Effector CD4-positive, alpha-beta T cell (primary cell): ENCODE measurements around the gene PKN3.

Source experiments
- DNase-seq: peaks from one replicate; pipeline ENCODE4 v3.0.0-alpha.2; 2020

Gene PKN3

DNA sequence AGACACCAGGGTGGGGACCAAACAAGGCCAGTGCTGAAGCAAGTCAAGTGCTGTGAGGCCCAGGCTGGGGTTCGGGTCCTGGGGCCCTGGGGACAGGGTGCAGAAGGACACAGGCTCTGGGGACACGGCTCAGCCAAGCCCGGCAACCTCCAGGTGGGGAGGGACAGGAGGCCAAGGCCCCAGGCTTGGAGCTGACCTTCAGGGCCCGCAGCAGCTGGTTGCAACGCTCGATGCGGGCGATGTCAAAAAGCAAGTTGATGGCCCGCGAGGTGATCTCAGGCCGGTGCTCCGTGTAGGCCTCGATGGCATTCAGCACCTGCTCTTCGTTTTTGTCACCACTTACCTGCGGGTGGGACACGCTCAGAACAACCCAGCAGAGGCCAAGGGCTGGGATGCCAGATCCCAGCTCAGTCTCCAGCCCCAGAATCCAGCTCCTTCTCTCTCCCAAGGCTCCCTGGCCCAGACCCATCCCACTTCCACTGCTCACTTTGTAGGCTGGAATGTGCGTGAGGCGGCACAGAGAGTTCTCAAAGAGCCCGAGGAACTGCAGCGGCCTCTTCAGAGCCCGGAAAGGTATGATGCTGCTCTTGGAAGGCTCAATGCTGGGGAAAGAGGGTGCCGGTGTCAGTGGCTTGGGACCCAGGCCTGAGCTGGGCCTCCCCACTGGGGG lies 48.8 kb downstream of the PKN3 start:
- no peak for DNase-seq

DNA sequence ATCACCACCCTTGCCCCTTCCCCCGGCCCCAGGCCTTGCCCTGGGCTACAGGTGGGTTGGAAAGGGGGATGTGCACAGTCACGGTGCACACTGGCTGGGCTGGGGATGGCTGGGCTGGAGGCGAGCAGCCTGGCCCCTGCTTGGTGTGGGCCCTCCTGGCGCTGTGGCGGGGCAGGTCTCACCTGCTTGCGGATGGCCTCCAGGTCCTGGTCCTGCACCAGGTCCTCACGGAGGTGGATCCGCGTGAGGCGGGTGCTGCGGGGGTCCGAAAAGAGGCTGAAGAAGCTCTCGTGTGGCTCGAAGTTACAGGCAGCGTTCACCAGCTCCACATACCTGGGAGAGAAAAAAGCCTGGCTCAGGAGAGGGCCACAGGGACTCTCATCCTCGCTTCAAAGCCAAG lies 51.3 kb downstream of the PKN3 start:
- no peak for DNase-seq

DNA sequence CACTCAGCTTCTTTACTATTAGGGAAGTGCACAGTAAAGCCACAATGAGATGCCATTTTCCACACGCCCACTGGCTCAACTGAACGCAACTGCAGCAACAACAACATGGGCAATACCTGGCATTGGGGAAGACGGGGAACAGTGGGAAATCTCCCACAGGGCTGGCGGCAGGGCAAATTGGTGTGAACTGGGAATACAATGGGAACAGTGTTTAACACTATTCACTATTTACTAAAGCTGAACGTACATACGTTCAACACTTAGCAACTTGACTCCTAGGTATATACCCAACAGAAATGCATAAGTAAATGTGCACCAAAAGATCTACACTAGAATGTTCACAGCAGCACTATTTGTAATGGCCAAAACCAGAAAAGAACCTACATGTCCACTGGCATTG lies 55.3 kb downstream of the PKN3 start:
- no peak for DNase-seq

DNA sequence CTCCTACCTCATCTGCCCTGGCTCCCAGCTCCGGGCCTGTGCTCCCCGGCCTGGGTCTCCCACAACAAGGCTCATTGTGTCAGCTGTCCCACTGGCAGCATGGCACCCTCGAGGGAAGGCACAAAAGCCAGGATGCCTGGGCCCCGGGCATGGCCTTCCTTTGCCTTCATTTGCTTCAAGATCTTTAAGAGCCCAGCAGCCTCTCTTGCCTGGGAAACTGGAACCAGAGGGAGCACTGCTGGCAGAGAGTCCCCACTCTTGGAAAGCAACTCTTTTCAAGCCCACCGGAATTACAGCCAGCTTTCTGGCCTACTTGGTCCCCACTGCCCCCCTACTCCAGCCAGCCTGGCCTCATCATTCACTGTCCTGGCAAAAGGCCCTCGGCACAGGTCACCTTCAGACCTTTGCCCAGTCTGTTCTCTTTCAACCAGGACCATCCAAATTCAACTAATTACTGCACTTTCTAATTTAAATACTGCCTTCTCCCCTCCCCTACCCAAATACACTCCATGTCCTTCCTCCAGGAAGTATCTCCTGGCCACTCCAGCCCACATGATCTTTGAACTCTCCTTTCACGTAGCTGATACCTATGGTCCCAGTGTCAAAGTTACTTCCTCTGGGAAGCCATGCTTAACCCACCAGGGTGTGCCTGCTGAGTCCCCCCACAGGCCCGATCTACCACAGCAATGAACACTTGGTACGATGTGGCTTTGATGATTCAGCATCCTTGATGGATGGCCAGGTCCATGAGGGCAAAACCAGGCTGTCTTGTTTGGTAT lies 60.6 kb downstream of the PKN3 start:
- no peak for DNase-seq

DNA sequence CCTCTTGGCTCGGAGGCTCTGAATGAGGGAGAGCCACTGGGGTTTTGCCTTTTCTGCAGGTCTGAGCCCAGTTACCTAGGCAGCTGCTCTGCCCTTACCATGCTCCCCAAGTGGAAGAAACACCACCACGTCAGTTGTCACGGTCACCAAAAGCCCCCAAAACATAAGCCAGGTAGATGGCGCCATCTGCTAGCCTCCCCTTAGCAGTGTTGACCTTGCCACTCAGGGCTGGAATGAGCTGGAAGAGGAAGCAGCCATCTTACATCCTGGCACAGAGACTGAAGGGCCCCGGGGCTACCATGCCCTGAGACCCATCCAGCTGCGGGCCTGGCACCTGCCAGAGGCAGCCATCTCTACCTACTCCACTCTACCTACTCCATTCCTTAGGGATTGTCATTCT lies 62.1 kb downstream of the PKN3 start:
- DNase-seq: no peak

DNA sequence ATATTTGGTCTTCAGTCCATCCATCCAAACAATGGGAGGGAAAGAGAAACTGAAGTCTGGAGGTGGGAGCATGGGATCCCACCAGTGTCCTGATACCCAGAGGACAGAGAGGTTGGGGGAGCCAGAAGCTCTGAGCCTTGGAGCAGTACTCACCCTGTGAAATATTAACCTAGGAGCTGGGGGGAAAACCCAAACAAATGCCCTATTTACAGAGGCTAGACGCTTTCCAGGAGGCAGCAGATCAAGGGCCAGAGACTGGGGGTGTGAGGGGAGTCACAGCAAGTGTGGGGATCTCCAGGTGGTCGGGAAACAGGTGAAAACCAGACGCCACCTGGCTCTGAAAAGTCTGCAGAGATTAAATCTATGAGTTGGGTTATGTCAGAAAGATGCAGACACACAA lies 63.2 kb downstream of the PKN3 start:
- no peak for DNase-seq

DNA sequence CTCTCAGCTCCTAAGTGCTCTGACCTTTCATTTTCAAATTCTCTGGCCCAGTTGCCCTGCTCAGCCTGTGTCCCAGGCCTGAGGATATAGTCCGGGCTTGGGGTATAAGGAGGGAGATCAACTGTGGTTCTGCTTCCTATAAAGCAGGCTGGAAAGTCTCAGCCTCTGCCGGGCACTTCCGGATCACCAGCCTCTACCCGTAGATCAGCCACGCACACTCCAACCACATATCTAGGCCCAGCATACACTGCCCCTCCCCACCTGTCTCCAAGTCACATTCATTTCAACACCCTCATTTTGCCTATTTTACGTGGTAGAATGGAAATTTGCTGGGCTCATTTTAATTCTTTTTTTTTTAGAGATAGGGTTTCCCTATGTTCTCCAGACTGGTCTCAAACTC lies 66.3 kb downstream of the PKN3 start:
- DNase-seq: no peak
